Left ventricle myocardium superior (tissue), 1 donor: ENCODE measurements around the gene MICU1. TPM values are rescaled to one million over a fixed set of nuclear protein-coding genes. Genes with fewer than 3 reads are reported as not detected.
A peak's percentile ranks its signal among the peaks of the same experiment; 100 is the strongest.
"Not testable (repeated sequence)": the region's sequence is repeated elsewhere in the genome, so short reads cannot be mapped to it uniquely, and the experiment has no call there.

Experiments
- ATAC-seq: fragments of 200-7000 bp; cut with Tn5 transposase; one replicate; pipeline ENCODE4 v1.9.1; 2020; ENCODE audit warnings: mild to moderate bottlenecking, moderate library complexity
- DNase-seq: peaks from one replicate; pipeline ENCODE4 v3.0.0-alpha.2; 2020
- intact Hi-C: fragments of 100-400 bp; cut with micrococcal nuclease; formaldehyde crosslinking; loops from one replicate; pipeline ENCODE4 v1.11.0; 2022
- long read RNA-seq: library from polyadenylated mRNA; unstranded; transcript quantifications from one replicate; pipeline ENCODE4 v2.0.0, GENCODE V29; 2021
- total RNA-seq: library from RNA; stranded (reverse); fragmentation: NEBNext Ultra II Directional; extraction: Animal tissue kit (Norgen Biotek cat#: 25700); gene quantifications from one replicate; pipeline ENCODE4 v1.2.1, GENCODE V29; 2021
- donor health status: DM: no; HTN: yes; CAD: no; lungs with severe emphysema.

MICU1 gene
- 37.6 TPM for total RNA-seq
- long read RNA-seq, transcript MICU1-201 (12 exons, 2,383 nt) = major isoform, 23 of 36 reads
- long read RNA-seq, partial matches to known transcripts = 1 of 36 reads
- long read RNA-seq, other reads (novel, unspliced or antisense) = 9 of 36 reads

GRCh38 chr10:72625608-72626443, at the start of gene MICU1:
Gene MICU1 (minus strand): TSS chr10:72626079. CDS start chr10:72566793, 59,286 bp downstream.
- peak; percentile 100 for ATAC-seq
- intact Hi-C loops = no loop called here

GRCh38 chr10:72674174-72674573, 48.3 kb upstream of the MICU1 start:
- intact Hi-C loops, ATAC-seq, DNase-seq: not testable (repeated sequence)

More at GRCh38 chr10:72625608-72626443, at the start of gene MICU1:
- peak; percentile 95 for DNase-seq

DNA sequence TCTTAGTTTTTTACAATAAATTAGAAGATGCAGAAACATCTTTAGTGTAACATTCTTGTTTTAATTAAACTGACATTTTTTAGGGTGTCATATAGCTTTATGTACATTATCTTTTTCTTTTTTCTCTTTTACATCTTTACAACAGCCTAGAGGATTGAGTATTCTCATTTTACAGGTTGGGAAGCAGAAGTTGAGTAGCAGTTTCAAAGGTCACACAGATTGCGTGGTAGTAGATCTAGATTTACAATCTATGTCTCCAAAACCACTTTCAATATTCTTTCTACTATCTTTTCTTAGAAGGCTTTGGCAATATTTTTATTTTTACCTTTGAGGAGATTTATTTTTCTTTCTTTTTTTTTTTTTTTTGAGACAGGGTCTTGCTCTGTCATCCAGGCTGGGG, 47.4 kb upstream of the MICU1 start:
- intact Hi-C loops = no loop called here
- no peak for DNase-seq
- no peak for ATAC-seq

DNA sequence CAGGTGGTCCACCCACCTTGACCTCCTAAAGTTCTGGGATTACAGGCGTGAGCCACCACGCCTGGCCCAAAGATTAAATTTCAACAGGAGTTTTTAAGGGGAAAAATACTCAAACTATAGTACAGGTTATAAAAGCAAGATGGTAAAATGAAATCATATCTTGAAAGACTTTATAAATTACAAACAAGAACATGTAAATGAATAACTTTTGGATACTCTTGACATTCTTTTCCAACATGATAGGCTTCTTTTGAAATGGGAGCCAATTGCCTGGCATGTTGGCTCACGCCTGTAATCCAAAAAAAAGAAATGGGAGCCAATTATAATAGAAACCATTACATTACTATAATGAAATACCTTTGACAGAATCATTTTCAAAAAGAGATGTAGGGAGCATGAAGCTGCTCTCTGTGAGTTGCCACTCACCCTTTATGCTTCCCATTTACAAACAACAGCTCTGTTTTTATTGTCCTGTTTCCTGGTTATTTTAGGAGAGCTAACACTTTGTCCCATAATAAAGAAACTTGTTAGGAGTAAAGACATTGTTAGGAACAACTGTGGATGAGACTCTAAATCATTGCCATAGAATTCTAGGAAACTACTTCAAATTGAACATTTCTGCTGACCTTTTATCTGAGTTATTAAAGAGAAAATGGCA, 41.5 kb upstream of the MICU1 start:
- no peak for DNase-seq
- intact Hi-C loops = no loop called here
- no peak for ATAC-seq

GRCh38 chr10:72665925-72666324, 40.0 kb upstream of the MICU1 start:
- intact Hi-C loops = no loop called here

GRCh38 chr10:72663971-72664370, 38.1 kb upstream of the MICU1 start:
- no peak for DNase-seq
- ATAC-seq = no peak
- intact Hi-C loops = no loop called here

More at GRCh38 chr10:72665925-72666324, 40.0 kb upstream of the MICU1 start:
- DNase-seq = no peak
- no peak for ATAC-seq

- ATAC-seq = no peak
- intact Hi-C loops = no loop called here
- no peak for DNase-seq
These were observed 35.6 kb upstream of the MICU1 start for GRCh38 chr10:72661431-72661830.

GRCh38 chr10:72660220-72660619, 34.3 kb upstream of the MICU1 start:
- DNase-seq (no peak), ATAC-seq (no peak)
- intact Hi-C loops = no loop called here

DNA sequence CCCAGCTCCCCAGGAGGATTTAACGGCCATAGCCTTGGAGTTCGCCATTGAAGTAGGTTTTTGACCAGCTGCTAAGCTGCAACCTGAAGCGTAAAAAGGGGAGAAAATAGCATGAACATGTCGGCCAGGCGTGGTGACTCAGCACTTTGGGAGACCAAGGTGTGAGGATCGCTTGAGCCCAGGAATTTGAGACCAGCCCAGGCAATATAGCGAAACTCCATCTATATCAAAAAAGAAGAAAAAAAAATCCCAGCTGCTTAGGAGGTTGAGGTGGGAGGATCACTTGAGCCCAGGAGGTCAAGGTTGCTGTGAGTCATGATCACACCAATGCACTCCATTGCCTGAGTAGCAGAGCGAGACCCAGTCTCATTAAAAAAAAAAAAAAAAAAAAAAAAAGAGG, 33.8 kb upstream of the MICU1 start:
- intact Hi-C loops = no loop called here
- ATAC-seq (no peak), DNase-seq (no peak)

GRCh38 chr10:72658696-72659400, 33.0 kb upstream of the MICU1 start:
- ATAC-seq (no peak), DNase-seq (no peak)
- intact Hi-C loops = no loop called here

- ATAC-seq (no peak), DNase-seq (no peak)
- intact Hi-C loops = no loop called here
These were observed 28.8 kb upstream of the MICU1 start for GRCh38 chr10:72654720-72655119.

DNA sequence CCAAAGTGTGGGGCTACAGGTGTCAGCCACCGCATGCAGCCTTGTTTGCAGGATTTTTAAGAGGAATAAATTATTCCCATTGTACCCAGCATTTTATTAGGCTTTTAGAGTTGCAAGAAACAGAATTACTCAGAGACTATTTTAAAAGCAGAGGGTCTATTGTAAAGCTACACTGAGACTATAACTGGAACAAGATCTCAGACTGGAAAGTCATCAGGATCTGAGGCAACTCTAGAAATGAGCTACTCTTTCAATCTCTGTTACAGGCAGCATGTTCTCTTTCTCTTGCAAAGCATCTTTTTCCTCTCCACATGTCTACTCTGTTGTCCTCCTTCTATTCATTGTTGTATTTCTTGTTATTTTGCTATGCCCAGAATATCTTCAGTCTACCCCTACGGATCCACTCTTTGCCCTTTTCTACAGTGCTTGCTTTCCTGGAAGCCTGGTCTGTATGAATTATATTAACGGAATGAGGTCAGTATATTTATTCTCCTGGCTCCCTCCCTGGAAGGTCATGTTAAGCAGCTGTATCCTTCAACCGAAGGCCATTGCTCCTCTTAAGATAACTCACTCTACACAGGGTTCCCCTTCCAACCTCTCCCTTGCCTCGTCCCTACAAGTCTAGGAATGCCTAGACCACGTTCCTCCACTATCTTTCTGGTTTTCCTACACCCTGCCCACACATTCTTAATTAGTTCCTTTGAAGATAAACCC, 27.7 kb upstream of the MICU1 start:
- intact Hi-C loops = no loop called here
- DNase-seq (no peak), ATAC-seq (no peak)

DNA sequence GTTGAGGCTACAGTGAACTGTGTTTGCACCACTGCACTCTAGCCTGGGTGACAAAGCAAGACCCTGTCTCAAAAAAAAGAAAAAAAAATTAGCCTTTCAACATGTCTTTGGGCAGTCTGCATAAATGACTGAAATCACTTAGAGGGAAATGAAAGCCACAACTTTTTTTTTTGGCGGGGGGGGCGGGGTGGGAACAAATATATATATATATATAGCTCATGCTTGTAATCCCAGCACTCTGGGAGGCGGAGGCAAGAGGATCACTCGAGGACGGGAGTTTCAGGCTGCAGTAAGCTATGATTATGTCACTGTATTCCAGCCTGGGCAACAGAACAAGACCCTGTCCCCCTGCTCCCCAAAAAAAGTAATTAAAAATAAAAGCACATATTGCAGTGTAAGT, 23.4 kb upstream of the MICU1 start:
- ATAC-seq (no peak), DNase-seq (no peak)
- intact Hi-C loops = no loop called here

DNA sequence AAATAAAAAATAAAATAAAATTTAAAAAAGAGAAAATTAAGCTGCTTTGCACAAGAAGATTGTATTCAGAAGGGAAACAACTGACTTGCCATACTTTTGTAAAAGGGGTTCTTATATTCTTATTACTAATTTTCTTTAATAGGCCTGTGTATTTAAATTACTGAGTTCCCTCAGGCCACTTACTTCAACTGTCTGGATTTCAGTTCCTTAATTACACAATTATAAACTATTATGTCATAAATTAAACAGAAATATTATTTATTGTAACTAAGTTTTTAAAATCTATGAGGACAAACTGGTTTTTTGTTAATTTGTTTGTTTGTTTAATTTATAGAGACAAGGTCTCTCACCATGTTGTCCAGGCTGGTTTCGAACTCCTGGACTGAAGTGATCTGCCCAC, 22.4 kb upstream of the MICU1 start:
- no peak for ATAC-seq
- intact Hi-C loops = no loop called here
- no peak for DNase-seq

DNA sequence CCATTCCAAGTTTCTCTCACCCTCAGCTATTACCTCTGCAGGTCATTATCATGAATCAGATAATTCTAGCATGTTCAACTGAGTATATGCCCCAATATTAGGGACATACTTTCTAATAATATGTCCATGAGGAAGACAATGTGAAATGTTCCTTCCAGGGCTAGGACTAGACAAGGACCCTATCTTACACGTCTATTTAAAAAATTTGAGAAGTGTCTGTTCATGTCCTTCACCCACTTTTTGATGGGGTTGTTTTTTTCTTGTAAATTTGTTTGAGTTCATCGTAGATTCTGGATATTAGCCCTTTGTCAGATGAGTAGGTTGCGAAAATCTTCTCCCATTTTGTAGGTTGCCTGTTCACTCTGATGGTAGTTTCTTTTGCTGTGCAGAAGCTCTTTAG, 21.1 kb upstream of the MICU1 start:
- ATAC-seq, DNase-seq, intact Hi-C loops: not testable (repeated sequence)

GRCh38 chr10:72645263-72645858, 19.5 kb upstream of the MICU1 start:
- no peak for DNase-seq
- ATAC-seq = no peak
- intact Hi-C loops = no loop called here

- DNase-seq (no peak), ATAC-seq (no peak)
- intact Hi-C loops = no loop called here
These were observed 16.4 kb upstream of the MICU1 start for GRCh38 chr10:72642318-72642717.

DNA sequence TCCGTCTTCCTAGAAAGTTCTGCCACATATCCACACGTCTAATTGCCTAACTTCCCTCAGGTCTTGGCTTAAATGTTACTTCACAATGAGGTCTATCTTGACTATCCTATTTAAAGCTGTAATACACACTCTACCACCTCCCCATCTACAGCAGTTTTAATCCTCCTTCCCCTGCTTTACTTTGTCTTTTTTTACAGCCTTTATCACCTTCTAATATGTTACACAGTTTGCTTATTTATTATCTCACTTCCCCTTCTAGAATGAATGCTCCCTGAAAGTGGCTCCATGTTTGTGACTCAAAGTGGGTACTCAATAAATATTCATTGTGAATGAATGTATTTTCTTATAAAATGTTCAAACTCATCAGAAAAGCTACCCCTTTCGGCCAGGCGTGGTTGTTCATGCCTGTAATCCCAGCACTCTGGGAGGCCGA, 13.6 kb upstream of the MICU1 start:
- intact Hi-C loops = no loop called here
- ATAC-seq (no peak), DNase-seq (no peak)
